HG03354 (cell line): ENCODE results near the gene KCNJ9.

Experiments
- ATAC-seq: cut with Tn5 transposase; IDR thresholded peaks from one replicate; pipeline ENCODE4 v1.9.1; 2021; ENCODE audit warnings: mild to moderate bottlenecking; ENCODE audit not compliant: unreplicated experiment, poor library complexity, severe bottlenecking

KCNJ9 gene

DNA sequence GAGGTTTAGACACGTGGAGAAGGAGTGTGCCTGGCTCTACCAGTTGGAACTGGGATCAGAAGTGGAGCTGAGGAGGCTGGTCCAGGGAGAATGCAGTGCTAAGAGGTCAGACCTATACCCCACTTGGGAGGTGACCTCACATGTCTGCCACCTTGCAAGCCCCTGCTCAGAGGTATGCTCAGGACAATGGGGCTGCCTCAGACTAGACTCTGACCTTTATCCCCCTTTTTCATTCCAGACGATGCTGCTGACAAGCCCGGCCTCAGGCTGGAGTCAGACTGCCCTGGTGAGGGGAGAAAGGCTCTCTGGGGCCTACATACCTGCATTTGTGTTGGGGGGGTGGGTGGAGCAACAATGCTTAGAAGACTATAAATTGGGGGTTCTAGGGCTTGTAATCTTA, 16.6 kb upstream of the KCNJ9 start:
- no peak for ATAC-seq

DNA sequence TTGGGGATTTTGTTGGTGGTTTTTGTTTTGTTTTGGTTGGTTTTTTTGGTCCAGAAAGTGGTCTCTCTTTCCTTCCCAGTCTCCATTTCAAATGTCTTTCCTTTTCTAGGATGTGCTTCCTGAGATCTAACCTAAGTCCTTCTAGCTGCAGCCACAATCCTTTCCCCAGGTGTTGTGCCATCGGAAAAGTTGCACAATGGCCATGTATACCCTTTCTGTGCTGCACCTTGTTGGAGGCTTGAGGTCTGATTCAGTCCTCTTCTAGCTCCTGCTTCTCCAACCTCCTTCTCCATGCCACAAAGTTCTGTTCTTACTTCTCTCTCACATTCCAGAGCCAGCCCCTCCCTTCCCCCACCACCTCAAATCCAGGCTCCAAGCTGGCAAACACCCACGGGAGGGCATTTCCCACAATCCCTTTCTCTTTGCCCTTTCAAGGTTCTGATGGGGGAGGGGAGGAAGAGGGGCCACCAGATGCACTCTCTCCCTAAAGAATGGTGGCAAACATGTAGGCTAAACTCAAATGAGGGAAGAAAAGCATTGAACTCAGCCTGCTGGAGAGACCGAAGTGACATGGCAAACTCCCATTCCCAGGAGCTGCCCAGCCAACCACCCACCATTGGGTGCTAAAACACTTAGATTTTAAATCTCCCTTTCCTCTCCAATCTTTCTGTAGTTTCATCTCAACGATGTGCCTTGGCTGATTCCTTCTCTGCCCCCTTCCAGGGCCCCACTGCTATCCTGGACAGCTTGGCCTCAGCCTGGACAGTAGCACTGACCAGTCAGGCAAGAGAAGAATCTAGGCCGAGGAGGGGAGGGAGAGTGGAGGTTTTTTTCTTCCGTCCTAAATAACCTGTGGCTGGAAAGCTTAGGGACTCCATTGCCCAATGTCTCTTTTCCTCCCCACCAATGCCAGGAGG, 14.3 kb upstream of the KCNJ9 start:
- ATAC-seq, result no peak

DNA sequence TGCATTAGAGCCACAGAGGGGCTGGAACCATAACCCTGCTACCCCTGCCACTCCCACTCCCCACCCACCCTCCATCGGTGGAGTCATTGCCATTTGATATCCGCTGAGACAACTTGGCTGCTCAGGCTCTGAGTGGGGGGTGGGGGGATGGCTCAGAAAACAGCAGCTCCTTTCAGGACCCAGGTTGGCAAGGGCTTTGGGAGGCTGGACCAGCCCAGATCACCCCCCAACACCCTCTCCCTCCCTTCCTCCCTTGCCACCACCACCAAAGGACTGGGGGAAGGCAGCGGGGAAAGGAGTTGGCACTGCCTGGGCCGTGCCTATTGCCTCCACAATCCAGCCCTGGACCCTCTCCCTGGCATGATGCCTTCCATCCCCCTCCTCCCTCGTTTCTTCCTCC, 13.1 kb upstream of the KCNJ9 start:
- no peak for ATAC-seq

DNA sequence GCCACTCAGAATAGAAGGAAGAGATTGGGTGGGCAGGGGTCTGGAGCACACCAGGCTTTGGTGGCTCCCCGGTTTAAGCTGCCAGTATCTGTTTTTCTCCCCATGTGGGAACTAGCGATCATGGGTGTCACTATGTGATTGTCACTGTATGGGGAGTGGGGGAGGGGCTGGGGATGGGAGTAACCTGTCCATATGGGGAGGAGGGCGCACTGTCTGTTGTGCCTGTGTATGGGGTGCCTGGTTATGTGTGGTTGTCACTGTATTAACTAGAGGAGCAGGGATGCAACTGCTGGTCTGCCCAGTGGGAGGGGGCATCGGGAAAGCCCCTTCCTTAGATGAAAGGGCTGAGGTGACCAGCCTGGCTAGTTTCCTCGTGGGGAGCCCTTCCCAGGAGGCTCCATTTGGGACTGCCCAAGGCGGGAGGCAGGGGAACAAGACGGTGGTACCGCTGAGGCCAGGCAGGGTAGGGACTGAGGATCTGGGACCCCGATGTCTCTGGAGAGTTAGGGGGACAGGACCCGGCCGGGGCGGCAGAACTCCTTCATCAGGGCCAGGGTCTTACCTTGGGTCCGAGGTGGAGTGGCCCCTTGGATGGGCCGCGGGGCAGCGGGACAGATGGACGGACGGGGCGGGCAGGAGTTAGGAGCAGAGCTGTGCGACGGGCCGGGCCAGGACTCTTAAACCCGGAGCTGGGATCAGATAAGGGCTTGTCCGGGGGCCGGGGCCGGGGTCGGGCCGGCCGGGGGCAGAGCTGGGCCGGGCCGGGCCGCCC, 11.7 kb upstream of the KCNJ9 start, which contains the start of gene KCNJ10:
Gene KCNJ10, minus strand, starts transcription at position 701 of the 772 bp plus-strand sequence. CDS start 27,628 bp downstream, outside the sequence.
- ATAC-seq, result no peak

DNA sequence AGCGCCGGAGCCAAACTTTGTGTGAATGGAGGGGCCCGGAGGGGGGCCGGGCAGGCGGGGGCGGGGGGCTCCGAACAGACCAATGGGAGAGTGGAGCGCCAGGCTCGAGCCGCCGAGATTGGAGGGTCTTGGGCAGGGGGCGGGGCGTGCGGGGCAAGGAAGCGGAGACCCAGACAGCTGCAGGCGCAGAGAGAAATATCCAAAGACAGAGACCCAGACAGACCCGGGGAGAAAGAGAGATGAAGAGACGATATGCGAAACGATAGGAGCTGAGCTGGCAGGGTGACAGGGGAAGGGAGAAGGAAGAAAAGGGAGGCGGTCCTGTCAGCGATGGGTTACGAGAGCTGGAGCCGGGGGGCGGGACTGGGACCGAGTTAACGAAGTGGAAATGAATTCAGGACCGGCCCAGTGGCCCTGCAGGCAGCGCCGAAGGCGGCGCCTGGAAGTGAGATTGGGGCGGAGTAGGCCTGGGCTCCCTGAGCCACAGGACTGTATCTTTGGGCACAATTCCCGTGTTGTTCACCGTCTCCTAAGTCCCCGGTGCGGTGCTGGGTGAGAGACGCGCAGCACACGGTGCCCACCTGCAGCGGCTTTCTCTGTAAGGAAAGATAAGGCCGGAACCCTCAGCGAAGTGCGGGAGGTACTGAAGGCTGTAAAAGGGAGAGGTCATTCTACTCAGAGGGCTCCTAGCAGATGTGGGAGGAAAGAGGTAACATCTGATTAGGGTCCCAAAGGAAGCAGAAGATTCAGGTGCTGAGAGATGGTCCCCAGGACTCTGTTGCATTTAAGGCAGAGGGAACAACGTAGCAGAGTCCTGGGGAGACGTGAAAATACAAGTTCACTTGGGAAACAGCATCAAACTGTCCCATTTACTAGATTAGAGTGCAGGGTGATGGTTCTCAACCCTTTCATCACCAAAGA, 10.8 kb upstream of the KCNJ9 start:
- peak; percentile 49 for ATAC-seq

DNA sequence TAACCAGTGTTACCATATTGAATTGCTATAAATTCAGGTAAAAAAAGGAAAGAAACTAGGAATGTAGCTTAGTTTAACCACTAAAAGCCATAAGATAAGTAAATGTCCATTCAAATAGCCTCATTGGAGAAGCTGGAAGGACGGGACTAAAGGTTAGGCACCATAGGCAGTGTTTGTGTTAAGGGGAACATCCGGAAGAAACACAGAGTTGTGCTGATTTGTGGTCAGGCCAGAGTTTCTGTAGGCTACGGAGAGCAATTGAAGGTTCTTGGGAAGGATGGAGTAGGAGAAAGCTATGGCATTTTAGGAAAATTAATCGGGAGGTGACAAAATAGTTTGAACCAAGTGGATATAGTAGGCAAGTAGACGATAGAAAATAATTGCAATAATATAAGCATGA, 10.0 kb upstream of the KCNJ9 start:
- ATAC-seq, result no peak

DNA sequence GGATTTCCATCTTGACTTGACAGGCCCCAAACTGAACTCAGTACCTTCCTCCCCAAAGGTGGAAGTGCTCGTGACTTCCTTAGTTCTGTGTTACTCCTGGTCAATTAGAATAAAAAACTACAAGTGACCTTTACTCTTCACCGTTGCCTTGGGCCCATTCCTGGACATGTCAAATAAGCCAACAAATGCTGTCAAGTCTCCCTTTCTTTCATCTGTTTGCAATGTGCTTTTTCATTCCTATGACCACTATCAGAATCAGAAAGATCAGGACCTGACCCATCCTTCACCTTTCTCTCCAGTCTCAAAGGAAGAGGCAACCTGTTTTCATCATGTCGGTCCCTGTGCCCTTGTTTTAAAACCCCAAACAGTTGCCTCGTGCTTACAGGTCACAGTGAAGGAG, 6.5 kb upstream of the KCNJ9 start:
- no peak for ATAC-seq

DNA sequence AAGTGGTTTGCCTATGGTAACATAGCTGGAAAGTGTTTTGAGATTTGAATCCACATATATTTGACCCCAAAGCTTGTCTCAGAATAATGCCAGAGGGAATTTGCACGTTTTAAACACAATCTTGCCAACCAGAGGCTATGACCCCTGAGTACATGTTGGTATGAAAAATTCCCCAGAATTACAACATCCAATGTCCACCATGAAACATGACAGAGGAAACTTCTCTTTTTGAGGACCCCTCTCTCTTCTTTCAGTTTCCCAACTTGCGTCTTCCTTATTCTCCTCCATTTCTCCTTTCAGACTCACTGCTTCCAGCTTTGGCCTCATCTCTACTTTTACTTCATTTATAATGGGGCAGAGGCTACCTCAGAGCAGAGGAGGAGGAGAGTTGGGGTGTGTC, 5.5 kb upstream of the KCNJ9 start:
- no peak for ATAC-seq

DNA sequence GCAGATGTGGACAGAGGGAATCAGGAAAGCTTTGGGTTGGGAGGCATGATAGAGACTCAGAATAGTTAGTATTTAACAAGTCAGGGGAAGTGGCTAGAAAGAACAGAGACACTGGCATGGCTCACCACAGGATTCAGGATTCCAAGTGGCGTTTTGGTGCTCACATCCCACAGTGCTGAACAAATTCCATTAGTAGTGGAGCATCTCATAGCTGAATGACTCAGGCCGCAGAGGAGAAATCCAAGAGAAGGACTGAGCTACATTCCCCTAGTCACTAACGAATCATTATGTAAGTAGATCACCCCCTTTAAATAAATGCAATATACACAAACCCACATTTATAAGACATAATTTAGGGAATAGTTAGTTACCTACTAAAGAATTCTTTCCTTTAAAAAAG, 5.0 kb upstream of the KCNJ9 start:
- ATAC-seq, result no peak

DNA sequence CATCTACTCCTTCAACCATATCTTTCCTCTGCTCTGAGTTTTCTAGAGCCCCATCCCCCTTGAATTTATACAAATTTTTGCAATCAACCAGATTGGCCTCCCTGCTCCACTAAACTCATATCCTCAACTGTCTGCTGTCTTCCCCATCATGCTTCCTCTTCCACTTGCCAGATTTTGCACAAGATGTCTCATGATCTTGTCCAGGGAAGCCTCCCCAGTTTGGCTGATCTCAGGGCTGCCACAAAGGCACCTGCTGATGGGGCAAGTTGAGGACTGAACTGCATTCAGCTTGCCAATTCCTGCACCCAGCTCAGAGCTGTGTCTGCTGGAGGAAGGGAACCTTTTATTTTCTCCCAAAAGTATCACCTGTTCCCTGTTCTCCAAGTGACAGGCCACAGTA, 3.9 kb upstream of the KCNJ9 start:
- no peak for ATAC-seq

DNA sequence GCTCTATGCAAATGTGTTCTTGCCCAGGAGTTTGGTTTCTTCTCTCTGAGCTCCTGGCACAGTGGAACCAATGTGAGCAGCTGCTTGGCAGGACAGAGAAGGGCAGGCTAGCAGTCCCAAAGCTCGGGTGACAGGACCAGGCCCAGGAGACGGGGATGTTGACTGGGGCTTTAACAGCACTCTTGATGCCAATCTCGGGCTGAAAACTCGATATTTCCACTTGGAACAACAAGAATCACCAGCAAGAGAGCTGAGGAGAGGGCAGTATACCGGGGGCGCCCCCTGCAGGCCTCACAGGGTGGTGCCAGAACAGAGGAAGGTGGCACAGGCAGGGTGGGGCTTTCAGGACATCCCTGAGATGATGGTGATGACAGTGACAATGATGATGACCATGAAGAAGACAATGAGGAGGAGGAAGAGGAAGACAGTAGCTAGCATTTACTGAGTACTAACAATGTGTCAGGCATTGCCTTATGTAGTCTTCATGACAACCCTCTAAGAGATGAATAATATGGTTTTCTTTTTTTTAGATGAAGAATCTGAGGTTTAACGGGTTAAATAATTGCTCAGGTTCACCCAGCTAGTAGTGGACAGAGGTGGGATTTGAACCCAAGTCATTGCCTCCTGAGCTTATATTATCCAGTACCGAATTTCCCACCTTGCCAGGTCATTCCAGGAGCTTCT, 2.7 kb upstream of the KCNJ9 start:
- peak; percentile 75 for ATAC-seq

DNA sequence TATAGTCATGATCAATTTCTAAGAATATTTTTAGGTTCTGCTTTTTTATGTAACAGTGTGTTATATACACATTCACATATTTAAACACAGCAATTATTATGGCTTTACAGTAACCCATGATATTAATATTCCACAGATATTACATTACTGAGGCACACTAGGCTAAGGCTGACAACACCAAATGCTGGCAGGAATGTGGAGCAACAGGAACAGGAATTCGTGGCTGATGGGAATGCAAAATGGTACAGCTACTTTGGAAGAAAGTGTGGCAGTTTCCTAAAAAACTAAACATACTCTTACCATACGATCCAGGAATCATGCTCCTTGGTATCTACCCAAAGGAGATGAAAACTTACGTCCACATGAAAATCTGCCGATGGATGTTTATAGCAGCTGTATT, 1.9 kb upstream of the KCNJ9 start:
- no peak for ATAC-seq

DNA sequence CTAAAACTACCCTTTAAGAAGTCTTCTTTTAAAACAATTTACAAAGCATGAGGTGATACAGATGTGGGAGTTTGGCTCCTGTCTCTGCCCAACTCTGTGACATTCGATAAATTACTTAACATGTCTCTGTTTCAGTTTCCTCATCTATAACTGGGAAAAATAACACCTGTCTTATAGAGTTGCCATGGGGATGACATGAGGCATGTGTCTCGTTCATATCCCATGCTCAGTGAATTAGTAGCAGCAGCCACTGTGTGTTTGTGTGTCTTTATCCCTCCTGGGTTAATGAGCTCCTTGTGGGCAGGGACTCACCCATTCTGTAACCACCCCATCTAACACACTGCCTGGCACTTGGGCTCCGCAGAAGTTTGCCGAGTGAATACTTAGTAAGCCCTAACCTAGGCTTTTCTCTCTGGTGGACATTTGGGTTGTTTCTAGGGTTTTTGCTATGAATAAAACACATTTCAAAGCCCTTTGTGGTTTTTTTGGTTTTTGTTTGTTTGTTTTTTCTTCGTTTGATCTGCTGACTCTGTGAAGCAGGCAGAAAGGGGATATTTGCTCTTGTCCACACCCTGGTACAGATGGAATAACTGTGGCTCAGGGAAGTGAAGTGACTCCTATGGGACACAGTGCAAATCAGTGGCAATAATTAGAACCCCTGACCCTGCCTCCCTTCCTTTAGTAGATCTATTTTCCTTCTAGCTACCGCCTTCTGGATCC, 797 bp upstream of the KCNJ9 start:
- no peak for ATAC-seq

DNA sequence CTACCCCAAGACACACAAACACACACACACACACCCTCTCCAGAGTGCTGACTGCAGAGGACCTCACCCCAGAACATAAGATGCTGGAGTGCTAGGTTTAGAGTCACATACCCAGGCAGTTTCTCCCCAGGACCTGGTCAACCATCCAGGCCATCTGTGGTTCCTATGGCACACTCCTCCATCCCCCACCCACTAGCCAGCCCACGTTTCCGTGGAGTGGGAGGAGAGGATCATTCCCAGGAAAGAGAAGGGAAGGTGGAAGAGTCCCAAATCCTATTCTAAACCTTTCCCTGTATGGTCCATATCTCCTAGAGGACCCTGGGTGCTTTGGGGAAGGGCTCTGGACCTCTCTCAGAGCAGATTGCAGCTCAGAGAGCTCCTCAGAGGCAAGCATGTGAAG, 1.1 kb downstream of the KCNJ9 start:
- ATAC-seq, result no peak

DNA sequence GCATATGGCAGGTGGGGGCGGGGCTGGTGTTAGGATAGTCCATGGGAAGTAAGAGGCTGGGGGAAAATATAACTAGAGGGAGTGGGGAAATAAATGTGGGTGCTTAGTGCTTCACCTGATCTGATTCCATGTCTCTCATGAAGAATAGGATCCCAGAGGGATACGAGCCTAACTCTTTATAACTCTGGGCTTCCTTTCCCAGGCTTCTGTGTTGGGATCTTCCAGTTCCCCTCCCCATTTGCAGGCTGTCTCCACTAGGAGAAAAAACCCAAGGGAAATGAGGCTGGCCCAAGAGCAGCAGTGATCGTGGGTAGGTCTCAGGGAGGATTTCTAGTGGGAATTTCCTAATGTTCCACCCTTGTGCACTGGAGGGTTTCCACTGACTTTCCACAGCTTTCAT, 1.6 kb downstream of the KCNJ9 start:
- no peak for ATAC-seq

DNA sequence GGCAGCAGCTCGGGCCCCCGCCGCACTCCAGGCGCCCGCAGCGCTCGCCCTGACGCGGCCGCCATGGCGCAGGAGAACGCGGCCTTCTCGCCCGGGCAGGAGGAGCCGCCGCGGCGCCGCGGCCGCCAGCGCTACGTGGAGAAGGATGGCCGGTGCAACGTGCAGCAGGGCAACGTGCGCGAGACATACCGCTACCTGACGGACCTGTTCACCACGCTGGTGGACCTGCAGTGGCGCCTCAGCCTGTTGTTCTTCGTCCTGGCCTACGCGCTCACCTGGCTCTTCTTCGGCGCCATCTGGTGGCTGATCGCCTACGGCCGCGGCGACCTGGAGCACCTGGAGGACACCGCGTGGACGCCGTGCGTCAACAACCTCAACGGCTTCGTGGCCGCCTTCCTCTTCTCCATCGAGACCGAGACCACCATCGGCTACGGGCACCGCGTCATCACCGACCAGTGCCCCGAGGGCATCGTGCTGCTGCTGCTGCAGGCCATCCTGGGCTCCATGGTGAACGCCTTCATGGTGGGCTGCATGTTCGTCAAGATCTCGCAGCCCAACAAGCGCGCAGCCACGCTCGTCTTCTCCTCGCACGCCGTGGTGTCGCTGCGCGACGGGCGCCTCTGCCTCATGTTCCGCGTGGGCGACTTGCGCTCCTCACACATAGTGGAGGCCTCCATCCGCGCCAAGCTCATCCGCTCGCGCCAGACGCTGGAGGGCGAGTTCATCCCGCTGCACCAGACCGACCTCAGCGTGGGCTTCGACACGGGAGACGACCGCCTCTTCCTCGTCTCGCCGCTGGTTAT, 2.8 kb downstream of the KCNJ9 start:
- peak; percentile 72 for ATAC-seq

DNA sequence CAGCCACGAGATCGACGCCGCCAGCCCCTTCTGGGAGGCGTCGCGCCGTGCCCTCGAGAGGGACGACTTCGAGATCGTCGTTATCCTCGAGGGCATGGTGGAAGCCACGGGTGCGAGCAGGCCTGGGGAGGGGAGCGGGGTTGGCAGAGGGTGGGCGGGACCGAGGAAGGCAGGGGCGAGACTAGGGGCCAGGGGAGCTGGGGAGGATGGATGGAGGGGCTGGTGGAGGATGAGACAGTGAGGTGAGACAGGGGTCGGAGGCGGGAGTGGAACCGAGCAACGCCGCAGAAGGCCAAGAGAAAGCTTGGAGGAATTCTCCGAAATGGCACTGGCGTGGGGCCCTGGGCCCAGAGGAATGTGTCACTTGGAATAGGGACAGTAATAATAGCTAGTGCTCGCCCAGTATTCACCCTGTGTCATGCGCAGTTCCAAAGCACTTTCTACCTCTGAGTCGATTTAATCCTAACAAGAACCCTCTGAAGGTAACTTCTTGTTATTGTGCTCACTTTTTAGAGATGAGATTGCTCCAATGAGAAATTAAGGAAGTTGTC, 3.5 kb downstream of the KCNJ9 start:
- no peak for ATAC-seq
